Neural progenitor cell (in vitro differentiated cells): ENCODE data around the gene PIGO.

Experiments
- EZH2 ChIP-seq: fragments of 200-600 bp; sonication (generic); IDR thresholded peaks from 2 replicates; pipeline ENCODE4 v1.6.1; 2017; ENCODE audit warnings: antibody characterized with exemption, mild to moderate bottlenecking, moderate library complexity
- EZH2phosphoT487 ChIP-seq: fragments of 200-600 bp; sonication (generic); IDR thresholded peaks from 2 replicates; pipeline ENCODE4 v1.6.1; 2017; ENCODE audit warnings: antibody characterized with exemption
- TF ChIP-seq, protein P1 (sequence below): fragments of 200-600 bp; sonication (generic); IDR thresholded peaks from 2 replicates; pipeline ENCODE4 v1.5.1; 2017; ENCODE audit warnings: antibody characterized with exemption, mild to moderate bottlenecking

DNA sequence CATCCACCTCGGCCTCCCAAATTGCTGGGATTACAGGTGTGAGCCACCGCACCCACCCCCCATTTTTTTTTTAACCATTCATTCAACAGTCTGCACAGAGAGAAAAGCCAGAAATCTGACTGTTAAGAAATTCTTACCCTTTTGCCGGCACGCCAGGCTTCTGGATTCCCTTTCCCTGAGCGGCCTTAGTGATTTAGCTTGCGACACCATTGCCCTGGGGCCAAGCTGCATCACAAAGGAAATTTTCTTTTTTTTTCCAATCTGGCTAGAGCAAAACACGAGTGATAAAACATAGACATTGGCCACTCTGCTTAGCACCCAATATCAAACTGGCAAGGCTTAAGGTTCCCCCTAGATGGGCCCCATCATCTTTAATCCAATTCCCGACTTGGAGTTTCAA lies 40.5 kb upstream of the PIGO start:
- TF ChIP-seq, protein P1, sequence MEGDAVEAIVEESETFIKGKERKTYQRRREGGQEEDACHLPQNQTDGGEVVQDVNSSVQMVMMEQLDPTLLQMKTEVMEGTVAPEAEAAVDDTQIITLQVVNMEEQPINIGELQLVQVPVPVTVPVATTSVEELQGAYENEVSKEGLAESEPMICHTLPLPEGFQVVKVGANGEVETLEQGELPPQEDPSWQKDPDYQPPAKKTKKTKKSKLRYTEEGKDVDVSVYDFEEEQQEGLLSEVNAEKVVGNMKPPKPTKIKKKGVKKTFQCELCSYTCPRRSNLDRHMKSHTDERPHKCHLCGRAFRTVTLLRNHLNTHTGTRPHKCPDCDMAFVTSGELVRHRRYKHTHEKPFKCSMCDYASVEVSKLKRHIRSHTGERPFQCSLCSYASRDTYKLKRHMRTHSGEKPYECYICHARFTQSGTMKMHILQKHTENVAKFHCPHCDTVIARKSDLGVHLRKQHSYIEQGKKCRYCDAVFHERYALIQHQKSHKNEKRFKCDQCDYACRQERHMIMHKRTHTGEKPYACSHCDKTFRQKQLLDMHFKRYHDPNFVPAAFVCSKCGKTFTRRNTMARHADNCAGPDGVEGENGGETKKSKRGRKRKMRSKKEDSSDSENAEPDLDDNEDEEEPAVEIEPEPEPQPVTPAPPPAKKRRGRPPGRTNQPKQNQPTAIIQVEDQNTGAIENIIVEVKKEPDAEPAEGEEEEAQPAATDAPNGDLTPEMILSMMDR = no peak
- TF ChIP-seq EZH2 (no peak), EZH2phosphoT487 (no peak)
